Muscle of back (tissue), 11 donors: ENCODE results near the gene DPF3. TPM values are rescaled to one million over a fixed set of nuclear protein-coding genes. Genes with fewer than 3 reads are reported as not detected.

ENCODE experiments used
- DNase-seq, 3 donors: peaks; one replicate each; pipeline versions ENCODE4 v3.0.0 to v3.0.0-alpha.2; 2013
- polyA plus RNA-seq, 10 donors: library from polyadenylated mRNA; unstranded; fragments of 120-200 nt; gene quantifications; one replicate each; pipeline ENCODE4 v1.2.1, GENCODE V29; 2013; ENCODE audit not compliant: insufficient read length in 10 of 10

DPF3 gene
- polyA plus RNA-seq, 10 donors = 1.2 to 8.8 (median 3.2) TPM

DNA sequence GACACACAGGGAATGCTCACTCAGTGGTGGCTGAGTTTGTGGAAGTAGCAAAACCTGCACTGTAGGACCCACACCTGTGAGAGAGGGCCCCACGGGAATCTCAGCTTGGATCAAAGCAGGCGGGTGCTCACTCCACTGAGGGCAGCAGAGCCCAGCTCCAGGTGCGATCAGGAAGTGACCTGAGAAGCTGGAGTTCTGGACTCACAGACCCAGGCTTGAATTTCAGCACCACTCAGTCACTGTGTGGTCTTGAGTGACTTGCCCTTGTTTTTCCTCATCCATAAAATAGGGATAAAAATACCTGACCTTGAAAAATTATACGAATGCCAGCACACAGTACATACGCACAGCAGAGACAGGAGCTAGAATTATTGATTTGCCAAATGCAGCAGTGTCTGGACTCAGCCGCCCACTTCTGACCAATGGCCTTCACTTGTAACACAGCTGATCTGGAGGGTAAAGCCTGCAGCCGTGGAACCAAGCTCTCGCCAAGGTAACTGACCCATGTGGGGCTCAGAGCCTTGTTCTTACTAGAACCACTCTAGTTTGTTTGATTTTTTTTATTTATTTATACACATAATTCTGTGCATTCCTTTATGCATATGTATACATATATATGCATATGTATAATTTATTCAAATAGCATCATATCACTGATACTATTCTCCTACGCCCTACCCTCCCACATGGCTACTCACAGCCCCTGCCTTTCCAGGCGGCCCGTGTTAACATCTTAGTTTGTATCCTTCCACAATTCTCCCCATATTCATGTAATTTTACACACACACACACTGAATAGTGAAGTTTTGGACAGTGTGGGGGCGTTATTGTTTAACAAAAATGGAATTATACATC lies 53.9 kb downstream of the DPF3 start:
- no peak for DNase-seq

DNA sequence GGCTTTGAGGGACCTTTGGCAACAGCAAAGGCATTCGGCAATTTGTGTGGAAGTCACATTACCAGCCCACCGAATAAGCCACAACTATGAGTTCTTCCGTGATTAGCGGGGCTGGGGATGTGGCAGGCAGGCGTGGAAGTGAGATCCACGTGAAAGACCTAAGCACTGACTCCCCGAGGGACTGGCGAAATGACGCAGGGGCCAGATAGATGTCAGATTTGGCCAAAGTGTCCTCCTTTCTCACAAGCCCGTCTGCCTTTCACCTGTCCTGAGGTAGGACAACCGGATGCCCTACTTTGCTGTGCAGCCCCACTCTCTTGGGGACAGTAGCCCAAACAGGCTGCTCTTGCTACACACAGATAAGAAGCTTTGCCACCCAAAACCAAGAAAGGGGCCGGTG lies 54.5 kb downstream of the DPF3 start:
- no peak for DNase-seq

DNA sequence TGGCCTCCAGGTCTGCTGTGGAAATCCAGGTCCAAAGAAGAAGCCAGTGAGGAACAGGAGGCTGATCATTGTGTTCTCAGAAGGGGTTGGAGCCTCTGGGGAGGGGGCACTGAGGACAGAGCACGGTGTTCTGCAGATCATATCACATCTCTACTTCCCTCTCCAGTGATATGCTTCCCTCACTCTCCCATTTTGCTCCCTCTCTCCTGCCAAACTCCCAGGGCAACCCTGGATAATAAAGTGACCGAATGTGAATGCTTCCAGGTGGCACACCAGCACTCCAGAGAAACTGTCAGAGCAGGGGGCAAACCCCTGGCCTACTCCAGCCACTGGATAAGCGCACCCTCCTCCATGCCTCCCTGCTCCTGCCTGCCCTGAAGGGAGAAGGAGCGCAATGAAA lies 57.8 kb downstream of the DPF3 start:
- DNase-seq = no peak

DNA sequence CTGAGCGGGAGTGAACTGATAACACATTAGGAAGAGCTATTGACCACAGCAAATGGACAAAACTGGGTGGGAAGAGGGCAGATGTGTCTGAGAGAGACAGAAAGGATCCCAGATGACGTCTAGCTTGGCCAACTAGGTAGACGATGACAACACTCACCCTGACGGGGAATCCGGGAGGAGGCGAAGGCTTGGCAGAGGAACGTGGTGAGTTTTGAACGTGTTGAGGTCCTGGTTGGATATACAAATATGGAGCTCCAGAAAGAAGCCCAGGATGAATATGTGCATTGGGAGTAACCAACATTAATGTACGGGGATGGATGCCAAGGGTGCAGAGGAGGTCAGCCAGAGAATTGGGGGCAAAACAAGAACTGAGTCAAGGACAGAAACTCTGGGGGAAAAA lies 60.7 kb downstream of the DPF3 start:
- DNase-seq = no peak

DNA sequence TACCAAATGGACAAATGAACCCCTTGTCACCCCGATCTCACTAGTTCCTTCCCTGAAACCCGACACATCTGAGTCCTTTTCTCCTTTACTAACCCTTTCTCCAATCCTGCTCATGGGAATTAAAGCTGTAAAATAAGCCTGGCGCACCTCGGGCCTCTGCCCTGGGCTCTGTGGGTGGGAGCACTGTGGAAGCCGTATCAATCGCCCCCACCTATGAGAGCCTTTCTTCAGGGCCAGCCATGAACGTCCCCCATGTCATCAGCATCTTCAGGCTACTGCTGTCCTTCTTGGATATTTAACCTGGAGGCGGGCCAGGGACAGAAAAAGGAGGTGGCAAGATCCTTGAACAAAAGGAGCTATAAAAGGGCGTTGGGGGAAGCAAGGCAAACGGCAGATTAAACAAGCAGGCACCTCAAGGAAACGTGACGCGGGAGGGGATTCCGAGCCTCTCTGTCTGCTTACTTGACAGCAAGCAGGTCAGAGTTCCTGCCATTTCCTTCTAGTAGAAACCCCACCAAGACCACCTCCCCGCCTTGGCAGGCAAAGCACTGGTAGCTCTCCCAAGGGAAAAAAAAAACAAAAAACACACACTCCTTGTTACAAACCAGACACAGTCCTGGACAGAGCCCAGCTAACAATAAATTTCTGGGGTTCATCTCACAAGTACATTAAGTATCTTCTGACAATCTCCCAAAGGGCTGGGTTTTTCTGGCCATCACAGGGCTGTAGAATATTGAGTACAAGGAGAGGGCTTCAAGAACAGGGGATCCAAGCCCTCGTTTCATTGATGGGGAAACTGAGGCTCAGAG lies 62.9 kb downstream of the DPF3 start:
- no peak for DNase-seq

DNA sequence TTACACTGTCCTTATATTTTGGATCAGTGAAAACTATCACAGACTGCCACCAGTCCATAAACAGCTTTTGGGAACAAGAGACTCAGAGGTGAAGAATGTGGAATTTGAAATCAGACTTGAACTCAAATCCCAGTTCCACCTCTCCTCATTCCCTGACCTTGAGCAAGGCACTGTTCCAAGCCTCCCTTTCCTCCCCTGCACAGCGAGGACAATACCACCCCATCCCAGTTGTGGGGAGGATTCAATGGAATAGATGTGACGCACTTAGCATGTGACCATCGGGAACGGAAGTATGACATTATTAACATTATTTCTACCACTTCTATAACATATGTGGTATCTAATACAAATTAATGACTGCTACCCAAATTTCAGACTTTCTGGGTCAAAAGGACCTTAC lies 63.5 kb downstream of the DPF3 start:
- no peak for DNase-seq

DNA sequence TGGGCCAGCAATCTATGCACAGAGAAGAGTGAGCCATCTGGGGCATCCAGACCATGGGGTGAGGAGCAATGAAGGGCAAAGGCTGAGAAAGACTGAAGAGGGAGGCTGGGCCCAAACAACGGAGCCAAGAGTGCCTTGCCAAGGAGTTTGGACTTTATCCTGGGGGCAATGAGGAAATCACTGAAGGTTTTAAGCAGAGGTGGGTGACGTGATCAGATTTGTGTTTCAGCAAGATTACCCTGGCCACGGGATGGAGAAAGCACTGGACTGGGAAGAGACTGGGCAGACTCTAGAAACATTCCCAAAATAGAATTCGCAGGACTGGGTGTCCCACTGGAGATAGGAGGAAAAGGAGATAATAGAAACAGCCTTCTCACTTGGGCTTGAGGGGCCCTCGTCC lies 65.3 kb downstream of the DPF3 start:
- no peak for DNase-seq

DNA sequence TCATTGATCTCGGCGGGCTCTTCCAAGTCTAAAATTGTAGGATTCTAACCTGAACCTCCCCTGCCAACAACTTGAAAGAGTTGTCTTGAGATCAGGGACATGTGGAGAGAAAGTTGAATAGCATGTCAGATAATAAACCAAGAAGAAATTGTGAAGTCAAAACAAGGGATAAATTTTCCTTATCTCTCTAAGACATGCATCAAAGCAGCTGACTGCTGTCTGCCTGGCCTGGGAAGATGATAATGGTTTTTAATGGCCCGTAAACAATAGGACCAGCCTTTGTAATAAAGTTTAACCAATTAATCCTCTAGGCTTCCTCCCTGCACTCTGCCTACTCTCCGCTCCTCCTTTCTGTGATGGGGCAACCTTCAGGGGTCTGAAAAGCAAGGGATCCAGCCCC lies 67.9 kb downstream of the DPF3 start:
- no peak for DNase-seq

DNA sequence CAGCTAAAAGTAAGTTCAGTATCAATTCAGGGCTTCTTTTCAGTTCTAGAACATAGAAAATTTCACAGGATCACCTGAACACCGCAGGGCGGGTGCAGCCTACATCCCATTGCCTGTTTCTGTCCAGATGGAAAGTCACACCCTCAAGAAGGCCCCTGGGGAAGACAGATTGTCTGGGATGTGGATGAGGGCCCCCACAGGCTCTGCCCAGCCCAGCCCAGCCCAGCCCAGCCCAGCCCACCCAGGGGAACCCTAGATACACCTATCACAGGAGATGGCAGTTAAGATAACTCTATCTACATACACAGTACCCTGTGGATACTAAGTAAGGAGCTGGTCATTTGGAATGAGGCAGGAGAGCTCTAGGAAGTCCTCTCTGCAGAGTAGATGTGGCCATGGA lies 68.4 kb downstream of the DPF3 start:
- DNase-seq = no peak

DNA sequence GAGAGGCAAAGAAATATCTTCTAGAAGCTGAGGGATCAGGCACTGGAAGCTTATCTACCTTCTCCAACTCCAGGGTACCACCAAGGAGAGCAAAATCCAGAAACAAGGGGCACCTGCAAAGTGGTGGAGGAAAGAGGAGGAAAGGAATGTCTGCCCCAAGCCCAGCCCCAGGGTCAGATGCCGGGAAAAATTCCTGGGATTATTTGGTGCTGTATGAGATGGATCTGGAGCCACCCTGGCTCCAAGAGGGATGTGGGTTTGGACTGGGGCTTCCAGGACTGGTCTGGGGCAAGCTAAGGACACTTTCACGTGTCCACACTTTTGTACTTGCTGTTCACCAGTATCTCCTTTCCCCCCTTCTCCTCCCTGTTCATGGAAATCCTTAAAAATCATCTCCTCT lies 69.8 kb downstream of the DPF3 start:
- DNase-seq = no peak

DNA sequence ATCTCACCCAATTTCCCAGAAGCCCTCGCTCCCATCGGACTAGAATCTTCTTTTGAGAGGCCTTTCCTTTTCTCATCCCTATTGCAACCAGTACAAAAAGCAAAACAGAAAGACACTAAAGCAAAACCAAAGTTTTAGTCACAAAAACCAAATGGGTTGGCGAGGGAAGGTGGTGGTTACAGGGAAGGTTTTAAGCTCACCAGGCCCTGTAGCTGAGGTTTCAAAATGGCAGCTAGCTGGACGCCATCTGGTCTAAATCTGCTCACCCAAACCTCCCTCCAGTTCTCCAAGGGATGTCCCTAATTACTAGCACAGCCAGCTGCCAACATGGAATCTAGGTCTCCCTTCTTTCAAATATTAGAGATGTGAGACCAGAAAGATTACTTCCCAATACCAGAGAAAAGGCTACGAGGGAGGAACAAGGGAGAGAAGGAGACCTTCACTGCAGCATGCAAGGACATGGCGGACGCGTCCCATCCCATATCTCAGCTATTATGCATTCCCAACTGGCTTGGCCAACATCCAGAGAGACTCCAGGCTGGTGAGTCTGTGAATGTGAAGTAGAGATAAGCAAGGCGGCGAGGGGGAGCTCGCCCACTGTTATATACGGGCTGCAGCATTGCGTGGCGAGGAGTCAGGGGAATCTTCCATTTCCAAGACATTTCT lies 70.8 kb downstream of the DPF3 start:
- no peak for DNase-seq

DNA sequence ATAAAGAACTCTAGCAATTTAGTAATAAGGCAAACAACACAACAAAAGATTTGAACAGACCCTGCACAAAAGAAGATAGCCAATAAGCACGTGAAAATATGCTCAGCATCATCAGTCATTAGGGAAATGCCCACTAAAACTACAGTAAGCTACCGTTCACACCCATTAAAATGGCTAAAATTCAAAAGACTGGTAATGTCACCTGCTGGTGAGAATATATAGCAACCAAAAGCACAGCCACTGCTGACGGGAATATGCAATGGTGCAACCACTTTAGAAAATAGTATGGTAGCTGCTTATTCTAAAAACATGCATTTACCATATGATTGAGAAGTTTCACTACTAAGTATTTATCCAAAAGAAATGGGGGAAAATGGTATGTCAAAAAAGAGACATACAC lies 74.9 kb downstream of the DPF3 start:
- no peak for DNase-seq

DNA sequence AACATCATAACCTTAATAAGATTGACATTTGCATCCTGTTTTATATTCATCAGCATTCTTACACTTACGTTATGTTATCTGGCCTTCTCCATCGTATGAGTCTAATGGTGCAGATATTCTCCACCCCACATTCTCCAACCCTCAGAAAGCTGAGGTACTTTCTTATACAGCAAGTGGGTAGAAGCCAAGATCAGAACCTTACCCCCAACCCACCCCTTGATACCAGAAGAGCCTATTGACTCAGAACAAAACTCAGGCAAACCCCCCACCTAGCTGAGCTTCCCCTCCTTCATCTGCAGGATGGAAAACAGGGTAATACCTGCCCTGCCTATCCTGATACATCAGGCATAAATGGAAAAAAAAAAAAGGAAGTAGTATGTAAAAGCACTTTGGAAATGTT lies 77.6 kb downstream of the DPF3 start:
- no peak for DNase-seq

DNA sequence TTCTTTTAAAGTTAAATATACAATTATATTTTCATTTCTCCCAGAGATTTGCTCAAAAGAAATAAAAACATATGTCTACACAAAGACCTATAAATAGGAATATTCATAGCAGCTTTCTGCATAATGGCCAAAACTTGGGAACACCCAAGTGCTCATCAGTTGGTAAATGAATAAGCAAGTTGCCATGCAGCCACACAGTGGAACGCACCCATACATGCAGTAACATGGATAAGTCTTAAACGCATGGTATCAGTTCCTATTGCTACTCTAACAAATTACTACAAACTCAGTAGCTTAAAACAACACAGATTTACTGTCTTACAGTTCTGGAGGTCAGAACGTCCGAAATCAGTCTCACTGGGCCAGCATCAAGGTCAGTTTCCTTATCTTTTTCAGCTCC lies 78.5 kb downstream of the DPF3 start:
- DNase-seq = no peak

DNA sequence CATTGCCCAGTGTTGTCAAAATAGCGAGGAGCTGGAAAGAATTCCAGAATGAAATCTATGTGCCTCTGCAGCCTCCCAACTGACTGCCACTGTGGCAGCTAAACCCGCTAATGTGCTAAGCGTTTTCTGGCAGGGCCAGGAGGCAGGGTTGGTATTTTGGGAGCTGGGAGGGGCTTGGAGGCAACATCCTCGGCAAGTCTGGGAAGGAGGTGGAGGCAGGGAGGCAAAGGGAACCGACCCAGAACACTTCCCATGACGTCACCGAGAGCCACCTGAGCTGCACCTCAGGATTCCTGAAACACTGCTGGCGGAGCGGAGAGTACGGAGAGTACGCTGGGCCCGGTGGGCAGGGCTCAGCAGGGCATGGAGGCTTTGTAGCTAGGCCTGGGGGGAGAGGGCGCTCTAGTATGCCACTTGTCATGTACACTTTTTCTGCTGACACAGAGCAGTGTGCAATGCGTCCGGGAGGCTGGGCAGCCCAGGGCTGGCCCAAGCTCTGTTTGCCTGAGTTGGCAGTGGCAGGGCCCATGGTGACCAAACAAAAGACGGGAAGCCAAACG lies 81.5 kb downstream of the DPF3 start:
- no peak for DNase-seq

DNA sequence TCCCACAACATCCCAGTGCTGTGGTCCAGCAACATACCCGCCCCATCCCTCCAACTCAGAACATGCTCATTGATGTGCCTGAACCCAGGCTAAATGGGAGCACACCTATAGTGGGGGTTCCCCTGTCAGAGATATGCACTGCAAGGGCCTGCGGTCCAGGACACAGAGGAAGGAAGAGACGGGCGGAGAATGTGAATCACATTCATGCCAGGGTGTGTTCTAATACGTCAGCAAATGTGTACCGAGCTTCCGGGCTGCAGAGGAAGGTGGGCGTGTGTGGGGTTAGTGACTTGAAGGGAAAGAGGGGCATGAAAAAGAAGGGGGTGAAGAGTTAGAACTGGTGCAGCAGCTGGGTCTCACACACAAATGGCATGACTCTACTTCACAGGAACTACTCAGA lies 83.7 kb downstream of the DPF3 start:
- DNase-seq = no peak

DNA sequence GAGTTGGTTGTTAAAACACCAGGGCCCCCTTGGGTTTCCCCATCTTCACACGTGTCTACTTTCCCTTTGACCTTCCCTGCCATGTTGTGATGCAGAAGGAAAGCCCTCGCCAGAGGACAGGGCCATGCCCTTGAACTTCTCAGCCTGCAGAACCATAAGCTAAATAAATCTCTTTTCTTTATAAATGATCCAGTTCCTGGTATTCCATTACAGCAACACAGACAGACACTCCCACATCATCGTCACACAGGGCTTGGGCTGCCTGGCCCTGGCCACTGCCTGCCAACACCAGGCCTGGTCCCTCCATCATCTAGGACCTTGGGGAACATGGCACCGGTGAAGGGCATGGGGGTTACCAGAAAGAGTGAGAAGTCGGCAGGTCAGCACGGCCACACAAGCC lies 84.8 kb downstream of the DPF3 start:
- no peak for DNase-seq

DNA sequence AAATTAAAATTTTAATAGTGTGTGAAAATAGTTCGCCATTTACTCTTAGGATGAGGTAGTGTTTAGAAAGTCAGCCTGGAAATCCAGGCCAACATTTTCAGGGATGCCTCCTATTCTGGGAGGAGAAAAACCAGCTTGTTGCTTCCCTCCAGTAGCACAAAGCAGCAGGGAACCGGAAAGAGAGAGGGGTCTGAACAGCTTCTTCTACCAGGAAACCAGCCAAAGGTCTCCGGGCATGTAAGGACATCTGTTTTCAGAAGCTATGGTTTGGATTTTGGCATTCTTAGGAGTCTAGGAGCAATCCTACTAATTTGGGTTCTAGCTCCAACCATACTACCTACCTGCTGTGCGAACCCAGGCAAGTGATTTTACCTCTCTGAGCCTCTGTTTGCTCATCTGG lies 85.3 kb downstream of the DPF3 start:
- DNase-seq = no peak

DNA sequence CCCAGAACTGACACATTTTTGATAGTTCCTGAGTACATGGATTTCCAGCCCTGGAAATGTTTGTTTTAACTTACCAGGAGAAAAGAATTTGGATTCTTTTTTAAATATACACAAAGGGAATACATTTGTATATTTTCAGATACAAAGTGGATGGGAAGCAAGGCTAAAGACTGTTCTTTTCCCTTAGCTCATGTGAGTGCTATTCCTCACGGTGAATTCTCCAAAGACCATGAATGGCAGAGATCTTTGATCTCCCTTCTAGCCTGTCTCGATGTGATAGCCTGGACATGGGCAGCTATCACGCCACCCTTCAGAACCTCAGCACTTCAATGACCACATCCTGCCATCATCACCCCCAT lies 91.3 kb downstream of the DPF3 start:
- DNase-seq = no peak

DNA sequence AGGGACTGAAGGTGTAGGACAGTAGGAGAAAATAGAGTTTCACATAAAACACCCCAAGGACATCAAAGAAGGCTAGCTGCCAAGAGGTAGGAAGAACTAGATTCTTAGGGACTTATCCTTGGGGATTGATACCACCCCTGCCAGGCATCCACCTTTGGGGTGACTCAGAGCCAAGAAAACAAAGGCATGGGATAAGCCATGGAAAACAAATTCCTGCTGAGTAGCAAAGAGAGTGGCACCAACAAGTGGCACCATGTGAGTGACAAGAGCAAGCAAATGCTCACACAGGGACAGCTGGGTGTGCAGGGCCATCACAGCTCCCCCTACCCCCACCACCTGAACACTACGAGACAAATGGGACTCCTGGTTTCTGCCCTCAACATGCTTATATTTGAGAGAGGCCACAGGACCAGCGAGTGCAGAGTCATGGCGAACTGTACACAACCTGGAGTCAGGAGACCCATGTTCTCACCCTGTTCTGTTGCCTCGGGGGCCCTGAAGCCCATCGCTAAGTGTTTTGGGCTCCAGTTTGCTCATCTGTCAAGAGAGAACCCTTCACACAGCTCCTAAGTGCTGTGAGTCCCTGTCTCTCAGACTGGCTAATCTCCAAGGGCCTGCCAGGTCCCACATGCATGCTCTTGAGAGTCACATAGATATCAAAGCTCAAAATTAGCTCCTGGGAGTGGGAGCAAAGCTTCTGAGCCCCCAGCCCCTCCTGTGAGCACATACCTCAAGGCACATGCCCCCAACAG lies 91.9 kb downstream of the DPF3 start:
- no peak for DNase-seq

DNA sequence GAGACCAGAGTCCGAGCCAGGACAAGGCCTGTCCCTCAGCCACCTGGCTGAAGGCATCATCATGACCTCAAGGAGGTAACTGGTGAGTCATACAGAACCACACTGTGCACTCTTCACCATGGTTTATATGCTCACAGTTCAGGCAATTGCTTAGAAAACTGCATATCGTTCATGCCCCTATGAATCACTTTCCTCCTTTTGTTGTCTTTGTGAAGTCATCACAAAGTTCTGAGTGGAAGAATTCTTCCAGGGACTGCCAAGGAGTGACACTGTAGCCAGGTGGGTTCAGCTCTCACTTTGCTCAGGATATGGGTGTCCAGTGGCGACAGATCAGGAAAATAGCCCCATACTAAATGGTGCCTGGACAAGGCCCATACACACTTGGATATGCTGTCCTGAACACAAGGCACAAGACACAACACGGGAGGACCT lies 92.5 kb downstream of the DPF3 start:
- peak in 1 of 3 donors; percentile 64 for DNase-seq
